Adipose tissue (tissue), 3 donors: Measurements from ENCODE around the gene NUP205. TPM values are rescaled to one million over a fixed set of nuclear protein-coding genes. Genes with fewer than 3 reads are reported as not detected.
"Not testable (repeated sequence)": the region's sequence is repeated elsewhere in the genome, so short reads cannot be mapped to it uniquely, and the experiment has no call there.

ENCODE experiments used
- H3K27ac ChIP-seq: one replicate; pipeline ENCODE4 v1.5.1; 2013; ENCODE audit warnings: low read depth, low read length
- WGBS, 3 donors: extraction: QIAGEN DNeasy Blood & Tissue Kit; methylation state at CpG; one replicate each; pipeline ENCODE4 v1.1.7; 2013; 5-methylcytosine and 5-hydroxymethylcytosine counted together
- polyA plus RNA-seq, 3 donors: library from polyadenylated mRNA; stranded (reverse); fragments of 200-250 nt; gene quantifications; one replicate each; pipeline ENCODE4 v1.2.3, GENCODE V29; 2013
- donor health status: healthy with polysubstance abuse.
- donor health status: Bipolar disorder and iron deficiency.
- donor health status: healthy.

Gene NUP205
- polyA plus RNA-seq, 3 donors, result 10.2 to 17.0 (median 16.6) TPM

GRCh38 chr7:135678612-135679575 is 121.2 kb downstream of the NUP205 start:
- WGBS, 3 donors, result 50 to 82% (median 78%) methylated on average over 4 of the region's 4 CpGs
- H3K27ac ChIP-seq, result no peak overlapping the region

GRCh38 chr7:135681762-135682161 is 124.0 kb downstream of the NUP205 start:
- H3K27ac ChIP-seq, result no peak overlapping the region
- WGBS, 3 donors, result 72 to 87% (median 75%) methylated on average over 5 of the region's 5 CpGs

DNA sequence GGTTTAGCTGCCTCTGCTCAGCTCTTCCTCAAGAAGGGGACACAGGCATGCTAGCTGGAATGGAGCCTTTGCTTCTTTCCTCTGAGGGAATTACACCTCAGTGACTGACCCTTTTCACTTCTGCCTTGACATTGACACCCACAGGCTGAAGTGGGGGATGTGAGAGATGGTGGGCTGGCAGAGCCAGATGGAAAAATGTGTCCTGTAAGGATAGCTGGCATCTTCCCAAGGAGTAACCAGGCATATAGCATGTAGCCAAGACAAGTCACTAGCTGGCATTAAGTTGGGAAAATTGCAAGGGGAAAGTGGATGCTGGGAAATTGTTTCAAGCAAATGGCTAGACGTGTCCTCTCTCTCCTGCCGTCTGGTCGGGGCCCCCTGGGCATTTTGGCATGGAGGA is 124.5 kb downstream of the NUP205 start:
- no peak overlapping the region for H3K27ac ChIP-seq
- 77 to 92% (median 88%) methylated on average over 3 of the region's 3 CpGs for WGBS, 3 donors

- 76 to 90% (median 88%) methylated on average over 3 of the region's 3 CpGs for WGBS, 3 donors
- no peak overlapping the region for H3K27ac ChIP-seq
Measured at GRCh38 chr7:135683609-135684008, 125.9 kb downstream of the NUP205 start.

DNA sequence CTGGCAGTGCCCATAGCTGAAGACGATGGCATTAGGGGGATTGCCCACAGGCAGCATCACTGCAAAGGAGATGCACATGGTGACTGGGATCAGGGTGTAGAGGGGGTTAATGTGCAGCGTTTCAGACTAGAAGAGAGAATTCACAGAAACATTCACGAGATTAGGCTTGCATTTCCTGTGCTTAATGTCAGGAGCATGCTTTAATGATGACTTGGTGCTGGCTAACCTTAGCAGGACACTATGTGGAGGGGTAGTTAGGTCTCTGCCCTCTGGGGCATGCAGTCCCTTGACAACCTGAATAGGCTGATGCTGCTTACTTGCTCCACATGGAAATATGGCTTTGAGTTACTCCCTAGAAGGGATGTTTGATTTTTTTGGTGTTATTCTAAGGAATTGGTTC is 126.4 kb downstream of the NUP205 start:
- WGBS, 3 donors, result 54 to 68% (median 60%) methylated on average over 3 of the region's 3 CpGs
- H3K27ac ChIP-seq, result no peak overlapping the region

DNA sequence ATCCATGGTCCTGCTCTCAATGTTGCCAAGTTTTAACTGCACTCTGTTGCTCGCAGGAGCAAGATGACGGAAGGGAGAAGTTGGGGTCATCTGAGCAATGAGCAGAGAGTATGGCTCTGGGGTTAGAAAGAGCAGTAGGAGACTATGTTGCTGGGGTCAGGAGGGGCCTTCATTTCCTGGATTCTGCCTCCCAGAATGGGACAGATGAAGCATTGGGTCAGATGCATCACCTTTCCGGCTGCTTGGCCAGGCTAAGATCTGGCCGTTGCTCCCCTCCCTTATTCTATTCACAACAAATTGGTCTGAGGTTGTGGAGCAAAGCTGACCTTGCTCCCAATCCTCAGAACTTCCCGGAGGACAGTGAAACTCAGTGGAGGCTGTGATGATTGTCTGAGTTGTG is 127.0 kb downstream of the NUP205 start:
- no peak overlapping the region for H3K27ac ChIP-seq
- WGBS, 3 donors, result 84 to 90% (median 88%) methylated on average over 5 of the region's 5 CpGs

DNA sequence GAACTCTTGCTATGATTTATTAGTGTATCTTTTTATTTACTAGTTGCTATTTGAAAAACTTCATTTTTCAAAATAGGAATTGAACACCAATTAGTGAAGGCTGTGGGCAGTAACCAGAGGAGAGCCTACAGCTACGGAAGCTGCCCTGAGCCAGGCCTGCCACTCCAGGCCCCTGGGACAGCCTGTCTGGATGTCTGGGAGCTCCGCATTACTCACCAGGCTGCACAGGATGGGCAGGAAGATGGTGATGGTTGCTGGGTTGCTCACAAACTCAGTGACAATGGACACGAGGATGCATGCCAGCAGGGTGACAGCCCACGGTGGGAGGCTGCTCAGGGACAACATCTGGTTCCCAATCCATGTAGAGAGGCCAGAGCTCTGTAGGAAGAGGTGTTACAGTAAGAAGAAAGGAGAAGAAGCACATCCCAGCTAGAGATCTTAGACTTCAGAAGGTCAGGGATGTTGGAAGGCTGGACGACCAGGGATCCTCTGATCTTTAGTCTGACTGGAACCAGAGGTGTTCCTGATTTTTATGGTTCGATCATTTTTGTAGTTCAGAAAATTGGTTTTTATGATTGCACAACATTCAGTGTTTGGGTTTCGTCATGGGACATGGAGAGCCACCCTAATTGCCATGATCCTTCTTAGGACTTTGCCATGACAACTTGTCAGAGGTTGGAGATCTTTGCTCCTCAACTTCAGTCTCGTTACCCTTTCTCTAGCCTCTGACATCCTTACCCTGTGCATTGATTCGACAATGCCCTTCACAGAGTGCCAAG is 127.8 kb downstream of the NUP205 start:
- WGBS, 3 donors, result 83 to 84% (median 84%) methylated on average over 9 of the region's 9 CpGs
- H3K27ac ChIP-seq, result no peak overlapping the region

DNA sequence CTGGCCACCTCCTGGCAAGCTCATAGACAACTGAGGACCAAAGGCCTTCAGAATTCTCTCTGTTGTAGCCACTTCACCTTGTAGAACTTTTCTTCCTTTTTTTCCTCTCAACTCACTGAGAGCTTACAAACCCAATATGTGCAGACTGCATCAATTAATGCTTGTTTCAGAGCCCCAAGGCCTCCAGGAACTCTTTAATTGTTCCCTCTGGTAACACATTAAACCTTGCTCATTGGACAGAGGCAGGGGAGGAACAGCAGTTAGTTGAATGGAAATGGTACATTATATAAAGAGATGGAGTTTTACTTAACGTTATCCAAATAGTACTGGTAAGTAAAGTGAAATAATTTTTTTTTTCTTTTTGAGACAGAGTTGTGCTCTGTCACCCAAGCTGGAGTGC is 129.7 kb downstream of the NUP205 start:
- H3K27ac ChIP-seq, result no peak overlapping the region
- WGBS, 3 donors, result 0 to 39% (median 0%) methylated on average over 1 of the region's 1 CpG

- H3K27ac ChIP-seq, result no peak overlapping the region
- WGBS, 3 donors, result 94 to 97% (median 95%) methylated on average over 3 of the region's 3 CpGs
Measured at GRCh38 chr7:135690566-135690965, 132.8 kb downstream of the NUP205 start.

- 56 to 87% (median 58%) methylated on average over 3 of the region's 3 CpGs for WGBS, 3 donors
Measured at GRCh38 chr7:135692055-135692454, 134.3 kb downstream of the NUP205 start.

GRCh38 chr7:135692606-135693005 is 134.9 kb downstream of the NUP205 start:
- H3K27ac ChIP-seq, result not testable (repeated sequence)
- 96 to 99% (median 98%) methylated on average over 7 of the region's 7 CpGs for WGBS, 3 donors

More at GRCh38 chr7:135692055-135692454, 134.3 kb downstream of the NUP205 start:
- H3K27ac ChIP-seq, result no peak overlapping the region

DNA sequence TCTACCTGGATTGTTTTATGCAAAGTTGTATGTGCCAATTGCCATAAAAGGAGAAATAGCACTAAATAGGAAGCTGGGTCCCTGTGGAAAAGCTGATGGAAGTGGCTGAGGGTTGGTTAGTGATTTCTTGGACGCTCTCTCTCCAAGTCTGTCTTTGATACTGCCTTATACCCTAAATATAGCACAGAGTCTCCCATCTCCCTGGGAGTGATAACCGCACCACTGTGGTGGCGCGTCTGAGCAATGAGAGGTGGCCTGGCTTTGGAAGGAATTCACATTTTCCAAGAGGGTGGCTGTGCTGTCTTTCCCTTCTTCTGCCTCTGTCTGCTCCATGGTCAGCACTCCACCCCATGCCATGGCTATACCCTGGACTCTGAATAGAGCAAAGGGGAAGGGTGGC is 135.8 kb downstream of the NUP205 start:
- WGBS, 3 donors, result 90 to 97% (median 90%) methylated on average over 4 of the region's 4 CpGs
- no peak overlapping the region for H3K27ac ChIP-seq

- 52 to 59% (median 57%) methylated on average over 8 of the region's 8 CpGs for WGBS, 3 donors
- no peak overlapping the region for H3K27ac ChIP-seq
Measured at GRCh38 chr7:135697276-135698049, 139.7 kb downstream of the NUP205 start.

Other genes with a start within 250 kb of the NUP205 start
- gene CNOT4, start 47.8 kb upstream of the NUP205 start, polyA plus RNA-seq, result 1 to 10 TPM; 3.8 to 7.6 (median 6.7) TPM
- gene STMP1, start 104.6 kb downstream of the NUP205 start, polyA plus RNA-seq, result 10 to 100 TPM; 10.2 to 45.1 (median 14.1) TPM
- under 1 TPM in 2 of 3 donors, not detected in 1; 0.01 to 0.06 TPM for gene SLC13A4, start 170.3 kb downstream of the NUP205 start, polyA plus RNA-seq
- gene FAM180A, start 190.9 kb downstream of the NUP205 start, polyA plus RNA-seq, result 1 to 10 TPM in 2 of 3 donors, under 1 TPM in 1; 0.07 to 2.2 (median 2.2) TPM